GM23338 (cell line): ENCODE data around the gene FLYWCH1.

Experiments
- CREB1 ChIP-seq: fragments of 250-450 bp; sonication (Bioruptor Pico); IDR thresholded peaks from 2 replicates; pipeline ENCODE4 v1.5.0; 2020; ENCODE audit warnings: low read depth, mild to moderate bottlenecking, moderate library complexity
- ETS1 ChIP-seq: IDR thresholded peaks from 2 replicates; pipeline ENCODE4 v1.6.1; 2016; ENCODE audit warnings: antibody characterized with exemption
- EZH2 ChIP-seq: fragments of 200-600 bp; sonication (generic); IDR thresholded peaks from one replicate; pipeline ENCODE4 v1.8.0; 2017; ENCODE audit warnings: antibody characterized with exemption, mild to moderate bottlenecking, low read depth; ENCODE audit not compliant: unreplicated experiment
- EZH2phosphoT487 ChIP-seq: fragments of 200-600 bp; sonication (generic); IDR thresholded peaks from one replicate; pipeline ENCODE4 v1.8.1; 2018; ENCODE audit warnings: antibody characterized with exemption; ENCODE audit not compliant: unreplicated experiment
- JUNB ChIP-seq: IDR thresholded peaks from one replicate; pipeline ENCODE4 v1.6.1; 2016; ENCODE audit warnings: antibody characterized with exemption; ENCODE audit not compliant: unreplicated experiment
- NANOG ChIP-seq: IDR thresholded peaks from 2 replicates; pipeline ENCODE4 v1.6.1; 2016; ENCODE audit warnings: antibody characterized with exemption, borderline replicate concordance
- POLR2AphosphoS5 ChIP-seq: IDR thresholded peaks from 2 replicates; pipeline ENCODE4 v1.6.1; 2016; ENCODE audit warnings: antibody characterized with exemption, low read depth
- STAT1 ChIP-seq: IDR thresholded peaks from one replicate; pipeline ENCODE4 v1.6.1; 2016; ENCODE audit warnings: antibody characterized with exemption; ENCODE audit not compliant: unreplicated experiment
- ZNF114 ChIP-seq: fragments of 250-450 bp; sonication (Bioruptor Pico); IDR thresholded peaks from 2 replicates; pipeline ENCODE4 v1.5.0; 2020; ENCODE audit warnings: mild to moderate bottlenecking, moderate library complexity
- ZNF331 ChIP-seq: fragments of 250-450 bp; sonication (Bioruptor Pico); IDR thresholded peaks from 2 replicates; pipeline ENCODE4 v1.5.0; 2020; ENCODE audit warnings: low read depth, mild to moderate bottlenecking, moderate library complexity
- ZNF462 ChIP-seq: fragments of 250-450 bp; sonication (Bioruptor Pico); IDR thresholded peaks from 2 replicates; pipeline ENCODE4 v1.5.0; 2020; ENCODE audit warnings: mild to moderate bottlenecking, moderate library complexity
- TF ChIP-seq, protein P1 (sequence below), 2 experiments: fragments of 200-600 bp in 1 of 2; sonication (generic) in 1 of 2; conservative IDR thresholded peaks; 2 replicates each; pipeline versions ENCODE4 v1.5.1 to v1.6.1; 2016 to 2017; ENCODE audit warnings: antibody characterized with exemption in 2 of 2, low read depth in 2 of 2, mild to moderate bottlenecking in 2 of 2, moderate library complexity in 1 of 2
- TF ChIP-seq, protein P2 (sequence below): IDR thresholded peaks from one replicate; pipeline ENCODE4 v1.6.1; 2018; ENCODE audit warnings: antibody characterized with exemption; ENCODE audit not compliant: unreplicated experiment

- TF ChIP-seq EZH2 = no peak
- TF ChIP-seq, protein P1, sequence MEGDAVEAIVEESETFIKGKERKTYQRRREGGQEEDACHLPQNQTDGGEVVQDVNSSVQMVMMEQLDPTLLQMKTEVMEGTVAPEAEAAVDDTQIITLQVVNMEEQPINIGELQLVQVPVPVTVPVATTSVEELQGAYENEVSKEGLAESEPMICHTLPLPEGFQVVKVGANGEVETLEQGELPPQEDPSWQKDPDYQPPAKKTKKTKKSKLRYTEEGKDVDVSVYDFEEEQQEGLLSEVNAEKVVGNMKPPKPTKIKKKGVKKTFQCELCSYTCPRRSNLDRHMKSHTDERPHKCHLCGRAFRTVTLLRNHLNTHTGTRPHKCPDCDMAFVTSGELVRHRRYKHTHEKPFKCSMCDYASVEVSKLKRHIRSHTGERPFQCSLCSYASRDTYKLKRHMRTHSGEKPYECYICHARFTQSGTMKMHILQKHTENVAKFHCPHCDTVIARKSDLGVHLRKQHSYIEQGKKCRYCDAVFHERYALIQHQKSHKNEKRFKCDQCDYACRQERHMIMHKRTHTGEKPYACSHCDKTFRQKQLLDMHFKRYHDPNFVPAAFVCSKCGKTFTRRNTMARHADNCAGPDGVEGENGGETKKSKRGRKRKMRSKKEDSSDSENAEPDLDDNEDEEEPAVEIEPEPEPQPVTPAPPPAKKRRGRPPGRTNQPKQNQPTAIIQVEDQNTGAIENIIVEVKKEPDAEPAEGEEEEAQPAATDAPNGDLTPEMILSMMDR (conservative IDR thresholded peaks at IDR 0.05; ENCODE audit: low read depth in 2 of 2) = no peak
- TF ChIP-seq, protein P2, sequence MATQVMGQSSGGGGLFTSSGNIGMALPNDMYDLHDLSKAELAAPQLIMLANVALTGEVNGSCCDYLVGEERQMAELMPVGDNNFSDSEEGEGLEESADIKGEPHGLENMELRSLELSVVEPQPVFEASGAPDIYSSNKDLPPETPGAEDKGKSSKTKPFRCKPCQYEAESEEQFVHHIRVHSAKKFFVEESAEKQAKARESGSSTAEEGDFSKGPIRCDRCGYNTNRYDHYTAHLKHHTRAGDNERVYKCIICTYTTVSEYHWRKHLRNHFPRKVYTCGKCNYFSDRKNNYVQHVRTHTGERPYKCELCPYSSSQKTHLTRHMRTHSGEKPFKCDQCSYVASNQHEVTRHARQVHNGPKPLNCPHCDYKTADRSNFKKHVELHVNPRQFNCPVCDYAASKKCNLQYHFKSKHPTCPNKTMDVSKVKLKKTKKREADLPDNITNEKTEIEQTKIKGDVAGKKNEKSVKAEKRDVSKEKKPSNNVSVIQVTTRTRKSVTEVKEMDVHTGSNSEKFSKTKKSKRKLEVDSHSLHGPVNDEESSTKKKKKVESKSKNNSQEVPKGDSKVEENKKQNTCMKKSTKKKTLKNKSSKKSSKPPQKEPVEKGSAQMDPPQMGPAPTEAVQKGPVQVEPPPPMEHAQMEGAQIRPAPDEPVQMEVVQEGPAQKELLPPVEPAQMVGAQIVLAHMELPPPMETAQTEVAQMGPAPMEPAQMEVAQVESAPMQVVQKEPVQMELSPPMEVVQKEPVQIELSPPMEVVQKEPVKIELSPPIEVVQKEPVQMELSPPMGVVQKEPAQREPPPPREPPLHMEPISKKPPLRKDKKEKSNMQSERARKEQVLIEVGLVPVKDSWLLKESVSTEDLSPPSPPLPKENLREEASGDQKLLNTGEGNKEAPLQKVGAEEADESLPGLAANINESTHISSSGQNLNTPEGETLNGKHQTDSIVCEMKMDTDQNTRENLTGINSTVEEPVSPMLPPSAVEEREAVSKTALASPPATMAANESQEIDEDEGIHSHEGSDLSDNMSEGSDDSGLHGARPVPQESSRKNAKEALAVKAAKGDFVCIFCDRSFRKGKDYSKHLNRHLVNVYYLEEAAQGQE = no peak
- no peak for TF ChIP-seq POLR2AphosphoS5
- no peak for TF ChIP-seq CREB1
- no peak for TF ChIP-seq EZH2phosphoT487
- TF ChIP-seq JUNB = no peak
- no peak for TF ChIP-seq ETS1
- TF ChIP-seq ZNF114 (CRISPR knock-in tag) = no peak
- no peak for TF ChIP-seq NANOG
- no peak for TF ChIP-seq STAT1
- TF ChIP-seq ZNF462 = no peak
- TF ChIP-seq ZNF331 (CRISPR knock-in tag) = no peak
These were observed 21.4 kb downstream of the FLYWCH1 start for GRCh38 chr16:2933136-2933535.
